ENCODE measurements around the gene MXI1. TPM values are rescaled to one million over a fixed set of nuclear protein-coding genes. Genes with fewer than 3 reads are reported as not detected.

MXI1 gene
- total RNA-seq, 1 donor from 2014 or later, result 31.5 TPM

DNA sequence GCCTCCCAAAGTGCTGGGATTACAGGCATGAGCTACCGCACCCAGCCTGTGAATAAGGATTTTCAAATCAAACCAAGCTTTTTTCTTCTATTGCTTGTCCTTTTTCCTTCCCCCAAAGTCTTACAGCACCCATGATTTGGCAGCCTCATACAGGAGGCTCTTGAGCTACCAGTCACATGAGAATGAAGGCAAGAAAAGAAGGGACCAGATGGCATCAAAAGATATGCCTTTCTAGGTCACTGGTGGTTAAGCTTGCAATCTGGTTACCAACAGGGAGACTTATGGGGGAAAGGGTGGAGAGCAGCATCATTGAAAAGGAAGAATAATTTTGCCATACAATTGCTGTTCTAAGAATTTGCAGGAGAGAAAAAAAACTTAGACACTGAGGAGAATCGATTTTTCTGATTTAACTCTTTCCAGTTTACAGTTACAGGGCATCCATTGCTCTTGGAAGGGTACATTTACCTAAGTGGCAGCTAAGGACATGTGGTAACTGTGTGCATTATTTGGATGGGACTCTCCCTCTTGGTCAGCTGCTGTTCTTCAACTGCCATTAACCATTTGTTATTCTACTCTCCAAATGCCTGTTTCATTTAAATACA, 67.8 kb downstream of the MXI1 start:
- Mint-ChIP-seq H3K27ac (ENCODE audit: unreplicated experiment) (no peak overlapping the region), H3K36me3 (ENCODE audit: low read depth, unreplicated experiment) (peaks cover 2% of the 10 kb centered on the region), H3K4me3 (ENCODE audit: unreplicated experiment) (no peak overlapping the region), H3K4me1 (ENCODE audit: low read depth, unreplicated experiment) (peaks cover 9% of the 10 kb centered on the region), H3K9me3 (ENCODE audit: unreplicated experiment) (no peaks in the 10 kb centered on the region), H3K27me3 (ENCODE audit: low read depth, unreplicated experiment) (no peaks in the 10 kb centered on the region)
- Histone ChIP-seq H3K27ac (ENCODE audit: low read depth, low read length) (no peak overlapping the region), H2AFZ (ENCODE audit: low read depth, low read length) (no peak overlapping the region), H3K9me3 (ENCODE audit: insufficient read depth, low read depth, low read length) (no peaks in the 10 kb centered on the region), H4K20me1 (ENCODE audit: insufficient read depth, low read length) (no peaks in the 10 kb centered on the region), H3K79me2 (ENCODE audit: insufficient read depth, low read length) (no peaks in the 10 kb centered on the region), H3K4me1 (ENCODE audit: insufficient read depth, low read length) (peaks cover 3% of the 10 kb centered on the region), H3K36me3 (ENCODE audit: insufficient read depth, low read length) (no peaks in the 10 kb centered on the region), H3K4me2 (ENCODE audit: low read length) (no peak overlapping the region), H3K9ac (ENCODE audit: low read length) (no peak overlapping the region), H3K4me3 (ENCODE audit: insufficient read depth, low read depth, low read length) (no peak overlapping the region), H3K27me3 (ENCODE audit: insufficient read depth, low read length) (no peaks in the 10 kb centered on the region)
- DNase-seq (ENCODE audit: low read depth), result no peak
- FAIRE-seq, result no peak
- TF ChIP-seq EZH2 (IDR thresholded peaks at IDR 0.05; ENCODE audit: insufficient read depth, low read length), result no peak
- TF ChIP-seq, protein P1, sequence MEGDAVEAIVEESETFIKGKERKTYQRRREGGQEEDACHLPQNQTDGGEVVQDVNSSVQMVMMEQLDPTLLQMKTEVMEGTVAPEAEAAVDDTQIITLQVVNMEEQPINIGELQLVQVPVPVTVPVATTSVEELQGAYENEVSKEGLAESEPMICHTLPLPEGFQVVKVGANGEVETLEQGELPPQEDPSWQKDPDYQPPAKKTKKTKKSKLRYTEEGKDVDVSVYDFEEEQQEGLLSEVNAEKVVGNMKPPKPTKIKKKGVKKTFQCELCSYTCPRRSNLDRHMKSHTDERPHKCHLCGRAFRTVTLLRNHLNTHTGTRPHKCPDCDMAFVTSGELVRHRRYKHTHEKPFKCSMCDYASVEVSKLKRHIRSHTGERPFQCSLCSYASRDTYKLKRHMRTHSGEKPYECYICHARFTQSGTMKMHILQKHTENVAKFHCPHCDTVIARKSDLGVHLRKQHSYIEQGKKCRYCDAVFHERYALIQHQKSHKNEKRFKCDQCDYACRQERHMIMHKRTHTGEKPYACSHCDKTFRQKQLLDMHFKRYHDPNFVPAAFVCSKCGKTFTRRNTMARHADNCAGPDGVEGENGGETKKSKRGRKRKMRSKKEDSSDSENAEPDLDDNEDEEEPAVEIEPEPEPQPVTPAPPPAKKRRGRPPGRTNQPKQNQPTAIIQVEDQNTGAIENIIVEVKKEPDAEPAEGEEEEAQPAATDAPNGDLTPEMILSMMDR (IDR thresholded peaks at IDR 0.05; ENCODE audit: insufficient read depth, low read depth, low read length), result no peak

- H3K4me3 Mint-ChIP-seq (ENCODE audit: unreplicated experiment), result no peak overlapping the region
- H4K20me1 ChIP-seq (ENCODE audit: insufficient read depth, low read length), result no peaks in the 10 kb centered on the region
Observed at GRCh38 chr10:110276603-110277002, 69.2 kb downstream of the MXI1 start.

DNA sequence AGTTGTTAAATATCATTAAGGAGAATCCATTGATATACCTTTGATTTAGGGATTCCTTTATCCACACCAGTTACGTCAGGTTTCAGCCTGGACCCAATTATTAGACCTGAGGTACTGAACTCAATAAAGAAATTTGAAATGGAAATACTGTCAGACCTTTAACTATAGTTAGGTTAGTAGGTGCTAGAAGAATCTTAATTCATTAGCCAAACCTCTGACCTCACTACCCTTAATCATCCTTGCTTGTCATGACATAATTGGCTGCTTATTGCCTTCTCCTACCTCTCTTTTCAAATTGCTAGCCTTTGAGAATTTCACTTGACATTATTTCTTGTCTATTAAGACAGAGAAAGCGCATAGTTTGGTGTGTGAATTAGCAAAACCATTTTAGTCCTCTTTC, 70.2 kb downstream of the MXI1 start:
- Histone ChIP-seq H3K4me2 (ENCODE audit: low read length) (no peak overlapping the region), H3K79me2 (ENCODE audit: insufficient read depth, low read length) (no peaks in the 10 kb centered on the region), H3K27ac (ENCODE audit: low read depth, low read length) (no peak overlapping the region), H4K20me1 (ENCODE audit: insufficient read depth, low read length) (no peaks in the 10 kb centered on the region), H2AFZ (ENCODE audit: low read depth, low read length) (no peak overlapping the region), H3K4me3 (ENCODE audit: insufficient read depth, low read depth, low read length) (no peak overlapping the region), H3K9ac (ENCODE audit: low read length) (no peak overlapping the region), H3K27me3 (ENCODE audit: insufficient read depth, low read length) (no peaks in the 10 kb centered on the region), H3K36me3 (ENCODE audit: insufficient read depth, low read length) (no peaks in the 10 kb centered on the region), H3K4me1 (ENCODE audit: insufficient read depth, low read length) (peaks cover 3% of the 10 kb centered on the region), H3K9me3 (ENCODE audit: insufficient read depth, low read depth, low read length) (no peaks in the 10 kb centered on the region)
- TF ChIP-seq, protein P1 (IDR thresholded peaks at IDR 0.05; ENCODE audit: insufficient read depth, low read depth, low read length), result no peak
- no peak for TF ChIP-seq EZH2 (IDR thresholded peaks at IDR 0.05; ENCODE audit: insufficient read depth, low read length)
- H3K27me3 Mint-ChIP-seq (ENCODE audit: low read depth, unreplicated experiment), result no peaks in the 10 kb centered on the region
- no peak overlapping the region for H3K27ac Mint-ChIP-seq (ENCODE audit: unreplicated experiment)
- H3K36me3 Mint-ChIP-seq (ENCODE audit: low read depth, unreplicated experiment), result peaks cover 2% of the 10 kb centered on the region
- no peak overlapping the region for H3K4me3 Mint-ChIP-seq (ENCODE audit: unreplicated experiment)
- FAIRE-seq (no peak), DNase-seq (ENCODE audit: low read depth) (no peak)
- H3K4me1 Mint-ChIP-seq (ENCODE audit: low read depth, unreplicated experiment), result peaks cover 9% of the 10 kb centered on the region
- H3K9me3 Mint-ChIP-seq (ENCODE audit: unreplicated experiment), result no peaks in the 10 kb centered on the region

More at GRCh38 chr10:110276603-110277002, 69.2 kb downstream of the MXI1 start:
- H3K27me3 ChIP-seq (ENCODE audit: insufficient read depth, low read length), result no peaks in the 10 kb centered on the region
- H3K4me3 ChIP-seq (ENCODE audit: insufficient read depth, low read depth, low read length), result no peak overlapping the region
- no peaks in the 10 kb centered on the region for H3K79me2 ChIP-seq (ENCODE audit: insufficient read depth, low read length)
- Mint-ChIP-seq H3K27me3 (ENCODE audit: low read depth, unreplicated experiment) (no peaks in the 10 kb centered on the region), H3K36me3 (ENCODE audit: low read depth, unreplicated experiment) (peaks cover 2% of the 10 kb centered on the region), H3K27ac (ENCODE audit: unreplicated experiment) (no peak overlapping the region), H3K9me3 (ENCODE audit: unreplicated experiment) (no peaks in the 10 kb centered on the region), H3K4me1 (ENCODE audit: low read depth, unreplicated experiment) (peaks cover 9% of the 10 kb centered on the region)
- no peak for TF ChIP-seq EZH2 (IDR thresholded peaks at IDR 0.05; ENCODE audit: insufficient read depth, low read length)
- TF ChIP-seq, protein P1 (IDR thresholded peaks at IDR 0.05; ENCODE audit: insufficient read depth, low read depth, low read length), result no peak
- no peaks in the 10 kb centered on the region for H3K36me3 ChIP-seq (ENCODE audit: insufficient read depth, low read length)
- FAIRE-seq (no peak), DNase-seq (ENCODE audit: low read depth) (no peak)
- no peaks in the 10 kb centered on the region for H3K9me3 ChIP-seq (ENCODE audit: insufficient read depth, low read depth, low read length)
- no peak overlapping the region for H3K9ac ChIP-seq (ENCODE audit: low read length)
- no peak overlapping the region for H3K27ac ChIP-seq (ENCODE audit: low read depth, low read length)
- no peak overlapping the region for H2AFZ ChIP-seq (ENCODE audit: low read depth, low read length)
- H3K4me1 ChIP-seq (ENCODE audit: insufficient read depth, low read length), result peaks cover 3% of the 10 kb centered on the region
- no peak overlapping the region for H3K4me2 ChIP-seq (ENCODE audit: low read length)
